Thoracic aorta (tissue), 2 donors: Measurements from ENCODE around the gene ZNF491. TPM values are rescaled to one million over a fixed set of nuclear protein-coding genes. Genes with fewer than 3 reads are reported as not detected.
"Not testable (repeated sequence)": the region's sequence is repeated elsewhere in the genome, so short reads cannot be mapped to it uniquely, and the experiment has no call there.

Source experiments
- ATAC-seq: fragments of 150-250 bp; one replicate; pipeline ENCODE4 v1.8.0; 2017; ENCODE audit warnings: low read depth; ENCODE audit not compliant: insufficient number of reproducible peaks, low FRiP score
- DNase-seq: peaks from one replicate; pipeline ENCODE4 v3.0.0-alpha.2; 2020; ENCODE audit warnings: low spot score
- H3K27ac ChIP-seq, 2 donors: fragments of 200-600 bp; sonication (generic); 1 replicate in 1 of 2; 2 replicates in 1 of 2; pipeline ENCODE4 v1.5.1; 2016; ENCODE audit warnings: mild to moderate bottlenecking in 2 of 2, moderate library complexity in 2 of 2
- H3K27me3 ChIP-seq: fragments of 200-600 bp; sonication (generic); replicated peaks from 2 replicates; pipeline ENCODE4 v1.6.0; 2016; ENCODE audit warnings: mild to moderate bottlenecking; ENCODE audit not compliant: insufficient read depth
- H3K36me3 ChIP-seq: fragments of 200-600 bp; sonication (generic); one replicate; pipeline ENCODE4 v1.5.1; 2016
- H3K4me1 ChIP-seq, 2 donors: fragments of 200-600 bp; sonication (generic); 1 replicate in 1 of 2; 2 replicates in 1 of 2; pipeline versions ENCODE4 v1.5.1 to v1.6.0; 2016; ENCODE audit warnings: low read depth in 2 of 2, mild to moderate bottlenecking in 1 of 2; ENCODE audit not compliant: control insufficient read depth in 1 of 2
- H3K4me3 ChIP-seq: fragments of 200-600 bp; sonication (generic); 2 replicates; pipeline ENCODE4 v1.5.1; 2016; ENCODE audit warnings: mild to moderate bottlenecking
- H3K9me3 ChIP-seq: fragments of 200-600 bp; sonication (generic); 2 replicates; pipeline ENCODE4 v1.5.1; 2016
- total RNA-seq, 2 donors: library from RNA; depleted of rRNA; stranded (reverse); fragments of >200 nt; gene quantifications; one replicate each; pipeline versions ENCODE4 v1.1.0 to v1.2.3, GENCODE V29; 2016
- TF ChIP-seq, protein P1 (sequence below): fragments of 200-600 bp; sonication (generic); IDR thresholded peaks from one replicate; pipeline ENCODE4 v1.5.1; 2019; ENCODE audit warnings: antibody characterized with exemption

ZNF491 gene
- total RNA-seq, 2 donors from 2014 or later = 3.7 to 3.9 TPM

DNA sequence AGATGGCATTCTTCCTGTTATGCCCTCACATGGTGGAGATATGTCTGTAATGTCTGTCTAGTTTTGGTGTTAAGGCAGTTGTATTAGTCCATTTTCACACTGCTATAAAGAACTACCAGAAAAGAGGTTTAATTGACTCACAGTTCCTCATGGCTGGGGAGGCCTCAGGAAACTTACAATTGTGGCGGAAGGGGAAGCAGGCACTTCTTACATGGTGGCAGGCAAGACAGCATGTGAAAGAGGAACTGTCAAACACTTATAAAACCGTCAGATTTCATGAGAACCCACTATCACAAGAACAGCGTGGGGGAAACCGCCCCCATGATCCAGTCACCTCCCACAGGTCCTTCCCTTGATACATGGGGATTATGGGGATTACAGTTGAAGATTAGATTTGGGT, 28.3 kb upstream of the ZNF491 start:
- Histone ChIP-seq H3K4me1 (peaks cover 9 to 19% of the 10 kb centered on the region in 2 donors), H3K9me3 (peaks cover 27% of the 10 kb centered on the region), H3K4me3 (no peak overlapping the region), H3K36me3 (no peaks in the 10 kb centered on the region), H3K27me3 (no peaks in the 10 kb centered on the region), H3K27ac (no peak overlapping the region)
- TF ChIP-seq, protein P1, sequence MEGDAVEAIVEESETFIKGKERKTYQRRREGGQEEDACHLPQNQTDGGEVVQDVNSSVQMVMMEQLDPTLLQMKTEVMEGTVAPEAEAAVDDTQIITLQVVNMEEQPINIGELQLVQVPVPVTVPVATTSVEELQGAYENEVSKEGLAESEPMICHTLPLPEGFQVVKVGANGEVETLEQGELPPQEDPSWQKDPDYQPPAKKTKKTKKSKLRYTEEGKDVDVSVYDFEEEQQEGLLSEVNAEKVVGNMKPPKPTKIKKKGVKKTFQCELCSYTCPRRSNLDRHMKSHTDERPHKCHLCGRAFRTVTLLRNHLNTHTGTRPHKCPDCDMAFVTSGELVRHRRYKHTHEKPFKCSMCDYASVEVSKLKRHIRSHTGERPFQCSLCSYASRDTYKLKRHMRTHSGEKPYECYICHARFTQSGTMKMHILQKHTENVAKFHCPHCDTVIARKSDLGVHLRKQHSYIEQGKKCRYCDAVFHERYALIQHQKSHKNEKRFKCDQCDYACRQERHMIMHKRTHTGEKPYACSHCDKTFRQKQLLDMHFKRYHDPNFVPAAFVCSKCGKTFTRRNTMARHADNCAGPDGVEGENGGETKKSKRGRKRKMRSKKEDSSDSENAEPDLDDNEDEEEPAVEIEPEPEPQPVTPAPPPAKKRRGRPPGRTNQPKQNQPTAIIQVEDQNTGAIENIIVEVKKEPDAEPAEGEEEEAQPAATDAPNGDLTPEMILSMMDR = no peak
- no peak for ATAC-seq
- no peak for DNase-seq

DNA sequence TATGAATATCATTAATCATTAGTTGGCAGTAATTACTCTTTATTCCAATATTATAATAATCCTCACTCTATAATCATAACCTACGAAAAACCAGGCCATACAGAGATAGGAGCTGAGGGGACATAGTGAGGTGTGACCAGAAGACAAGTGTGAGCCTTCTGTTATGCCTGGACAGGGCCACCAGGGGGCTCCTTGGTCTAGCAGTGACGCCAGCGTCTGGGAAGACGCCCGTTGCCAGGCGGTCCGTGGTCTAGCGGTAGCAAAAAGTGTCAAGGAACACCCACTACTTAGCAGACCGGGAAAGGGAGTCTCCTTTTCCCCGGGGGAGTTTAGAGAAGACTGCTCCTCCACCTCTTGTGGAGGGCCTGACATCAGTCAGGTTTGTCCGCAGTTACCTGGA, 26.8 kb upstream of the ZNF491 start:
- peaks cover 5 to 15% of the 10 kb centered on the region in 2 donors for H3K4me1 ChIP-seq
- H3K27me3 ChIP-seq, H3K27ac ChIP-seq, H3K4me3 ChIP-seq, H3K36me3 ChIP-seq, DNase-seq, ATAC-seq: not testable (repeated sequence)
- peaks cover 40% of the 10 kb centered on the region for H3K9me3 ChIP-seq

DNA sequence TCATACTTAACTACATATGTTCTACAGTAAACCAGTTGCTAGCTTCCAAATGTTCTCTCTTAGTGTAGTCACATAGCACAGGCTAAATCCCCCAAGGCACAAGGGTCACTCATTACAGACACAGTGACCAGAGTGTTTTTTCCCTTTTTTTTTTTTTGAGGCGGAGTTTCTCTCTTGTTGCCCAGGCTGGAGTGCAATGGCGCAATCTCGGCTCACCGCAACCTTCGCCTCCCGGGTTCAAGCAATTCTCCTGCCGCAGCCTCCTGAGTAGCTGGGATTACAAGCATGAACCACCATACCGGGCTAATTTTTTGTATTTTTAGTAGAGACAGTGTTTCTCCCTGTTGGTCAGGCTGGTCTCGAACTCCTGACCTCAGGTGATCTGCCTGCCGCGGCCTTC, 21.7 kb upstream of the ZNF491 start:
- Histone ChIP-seq H3K9me3 (peaks cover 84% of the 10 kb centered on the region), H3K36me3 (peaks cover 57% of the 10 kb centered on the region)
- not testable (repeated sequence) for DNase-seq, H3K27ac ChIP-seq, H3K4me1 ChIP-seq, H3K4me3 ChIP-seq, H3K27me3 ChIP-seq, ATAC-seq

DNA sequence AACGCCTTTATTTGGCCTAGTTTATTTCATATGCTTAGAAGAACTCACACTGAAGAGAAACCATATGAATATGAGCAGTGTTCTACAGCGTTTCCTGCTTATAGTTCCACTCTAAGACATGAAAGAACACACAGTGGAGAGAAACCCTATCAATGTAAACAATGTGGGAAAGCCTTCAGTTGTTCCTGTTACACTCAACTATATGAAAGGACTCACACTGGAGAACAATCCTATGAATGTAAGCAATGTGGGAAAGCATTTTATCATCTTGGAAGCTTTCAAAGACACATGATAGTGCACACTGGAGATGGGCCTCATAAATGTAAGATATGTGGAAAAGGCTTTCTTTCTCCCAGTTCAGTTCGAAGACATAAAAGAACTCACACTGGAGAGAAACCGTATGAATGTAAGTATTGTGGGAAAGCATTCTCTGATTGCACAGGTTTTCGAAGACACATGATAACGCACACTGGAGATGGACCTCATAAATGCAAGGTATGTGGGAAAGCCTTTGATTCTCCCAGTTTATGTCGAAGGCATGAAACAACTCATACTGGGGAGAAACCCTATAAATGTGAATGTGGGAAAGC, 17.8 kb upstream of the ZNF491 start:
- Histone ChIP-seq H3K27me3 (no peaks in the 10 kb centered on the region), H3K4me1 (no peaks in the 10 kb centered on the region), H3K27ac (no peak overlapping the region), H3K36me3 (peaks cover 70% of the 10 kb centered on the region), H3K4me3 (peak overlapping the region; percentile 21), H3K9me3 (peaks cover 100% of the 10 kb centered on the region)
- TF ChIP-seq, protein P1 = no peak
- no peak for ATAC-seq
- DNase-seq = no peak

DNA sequence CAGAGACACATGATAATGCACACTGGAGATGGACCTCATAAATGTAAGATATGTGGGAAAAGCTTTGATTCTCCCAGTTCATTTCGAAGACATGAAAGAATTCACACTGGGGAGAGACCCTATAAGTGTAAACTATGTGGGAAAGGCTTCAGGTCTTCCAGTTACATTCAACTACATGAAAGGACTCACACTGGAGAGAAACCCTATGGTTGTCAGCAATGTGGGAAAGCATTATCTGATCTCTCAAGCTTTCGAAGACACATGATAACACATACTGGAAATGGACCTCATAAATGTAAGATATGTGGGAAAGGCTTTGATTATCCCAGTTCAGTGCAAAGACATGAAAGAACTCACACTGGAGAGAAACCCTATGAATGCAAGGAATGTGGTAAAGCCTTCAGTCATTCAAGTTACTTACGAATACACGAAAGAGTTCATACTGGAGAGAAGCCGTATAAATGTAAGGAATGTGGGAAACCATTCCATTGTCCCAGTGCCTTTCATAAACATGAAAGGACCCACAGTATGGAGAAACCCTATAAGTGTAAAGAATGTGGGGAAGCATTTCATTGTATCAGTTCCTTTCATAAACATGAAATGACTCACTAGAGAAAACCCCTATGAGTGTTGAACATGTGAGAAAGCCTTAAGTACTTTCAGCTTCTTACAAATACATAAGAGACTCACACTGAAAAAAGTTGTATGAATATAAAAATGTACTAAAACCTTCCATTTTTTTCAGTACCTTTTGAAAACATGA, 16.8 kb upstream of the ZNF491 start:
- TF ChIP-seq, protein P1 = no peak
- Histone ChIP-seq H3K27ac (no peak overlapping the region), H3K4me3 (peak overlapping the region; percentile 21), H3K36me3 (peaks cover 63% of the 10 kb centered on the region), H3K9me3 (peaks cover 100% of the 10 kb centered on the region), H3K4me1 (no peaks in the 10 kb centered on the region), H3K27me3 (no peaks in the 10 kb centered on the region)
- no peak for DNase-seq
- ATAC-seq = no peak

DNA sequence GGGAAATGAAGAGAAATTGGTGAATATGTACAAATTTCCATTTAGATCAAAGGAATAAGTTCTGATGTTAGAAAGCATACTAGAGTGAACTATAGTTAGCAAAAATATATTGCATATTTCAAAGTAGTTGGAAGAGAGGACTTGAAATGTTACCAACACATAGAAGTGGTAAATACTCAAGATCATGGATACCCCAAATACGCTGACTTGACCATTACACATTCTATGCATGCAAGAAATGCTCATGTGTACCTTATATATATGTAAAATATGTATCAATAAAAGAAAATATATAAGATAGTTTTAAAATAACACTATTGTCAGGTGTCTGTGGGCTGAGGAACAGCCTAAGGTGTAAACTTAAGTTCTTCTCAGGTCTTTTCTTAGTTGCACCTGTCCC, 14.6 kb upstream of the ZNF491 start:
- no peak overlapping the region for H3K27ac ChIP-seq
- H3K27me3 ChIP-seq = no peaks in the 10 kb centered on the region
- TF ChIP-seq, protein P1 = no peak
- ATAC-seq (no peak), DNase-seq (no peak)
- H3K36me3 ChIP-seq = peaks cover 42% of the 10 kb centered on the region
- no peak overlapping the region for H3K4me3 ChIP-seq
- no peaks in the 10 kb centered on the region for H3K4me1 ChIP-seq
- H3K9me3 ChIP-seq = peaks cover 94% of the 10 kb centered on the region
